ENCODE results near the gene FGGY. TPM values are rescaled to one million over a fixed set of nuclear protein-coding genes. Genes with fewer than 3 reads are reported as not detected.

The FGGY gene
- total RNA-seq, 1 experiment from 2014 or later = 4.7 TPM

GRCh38 chr1:59671066-59671952 lies 374.4 kb downstream of the FGGY start:
- no peaks in the 10 kb centered on the region for H3K9me3 ChIP-seq (ENCODE audit: low read length)
- no peak overlapping the region for H3K4me2 ChIP-seq (ENCODE audit: low read depth, low read length, poor library complexity, severe bottlenecking)

GRCh38 chr1:59671953-59672305 lies 375.0 kb downstream of the FGGY start:
- no peaks in the 10 kb centered on the region for H3K36me3 ChIP-seq (ENCODE audit: insufficient read depth, low read length)
- no peaks in the 10 kb centered on the region for H3K9me3 ChIP-seq (ENCODE audit: low read length)
- no peak overlapping the region for H3K4me3 ChIP-seq (ENCODE audit: low read length)
- no peak overlapping the region for H3K9ac ChIP-seq (ENCODE audit: low read length)
- H2AFZ ChIP-seq (ENCODE audit: low read length) = no peak overlapping the region
- H3K27me3 ChIP-seq (ENCODE audit: low read length) = no peaks in the 10 kb centered on the region
- H3K79me2 ChIP-seq (ENCODE audit: low read length) = no peaks in the 10 kb centered on the region
- H3K4me1 ChIP-seq (ENCODE audit: low read length) = no peaks in the 10 kb centered on the region
- H3K9me2 ChIP-seq (replicated peaks; ENCODE audit: insufficient read depth, low read length) = no peaks in the 10 kb centered on the region
- no peak overlapping the region for H3K27ac ChIP-seq (ENCODE audit: low read length)
- no peaks in the 10 kb centered on the region for H4K20me1 ChIP-seq (ENCODE audit: insufficient read depth, low read depth, low read length)
- H3K4me2 ChIP-seq (ENCODE audit: low read depth, low read length, poor library complexity, severe bottlenecking) = no peak overlapping the region
- DNase-seq = no peak

More at GRCh38 chr1:59671066-59671952, 374.4 kb downstream of the FGGY start:
- DNase-seq = no peak
- no peaks in the 10 kb centered on the region for H4K20me1 ChIP-seq (ENCODE audit: insufficient read depth, low read depth, low read length)
- H2AFZ ChIP-seq (ENCODE audit: low read length) = no peak overlapping the region
- no peak overlapping the region for H3K4me3 ChIP-seq (ENCODE audit: low read length)
- no peak overlapping the region for H3K9ac ChIP-seq (ENCODE audit: low read length)
- H3K36me3 ChIP-seq (ENCODE audit: insufficient read depth, low read length) = no peaks in the 10 kb centered on the region
- H3K27ac ChIP-seq (ENCODE audit: low read length) = no peak overlapping the region
- no peaks in the 10 kb centered on the region for H3K9me2 ChIP-seq (replicated peaks; ENCODE audit: insufficient read depth, low read length)
- no peaks in the 10 kb centered on the region for H3K27me3 ChIP-seq (ENCODE audit: low read length)
- H3K4me1 ChIP-seq (ENCODE audit: low read length) = no peaks in the 10 kb centered on the region
- H3K79me2 ChIP-seq (ENCODE audit: low read length) = no peaks in the 10 kb centered on the region

DNA sequence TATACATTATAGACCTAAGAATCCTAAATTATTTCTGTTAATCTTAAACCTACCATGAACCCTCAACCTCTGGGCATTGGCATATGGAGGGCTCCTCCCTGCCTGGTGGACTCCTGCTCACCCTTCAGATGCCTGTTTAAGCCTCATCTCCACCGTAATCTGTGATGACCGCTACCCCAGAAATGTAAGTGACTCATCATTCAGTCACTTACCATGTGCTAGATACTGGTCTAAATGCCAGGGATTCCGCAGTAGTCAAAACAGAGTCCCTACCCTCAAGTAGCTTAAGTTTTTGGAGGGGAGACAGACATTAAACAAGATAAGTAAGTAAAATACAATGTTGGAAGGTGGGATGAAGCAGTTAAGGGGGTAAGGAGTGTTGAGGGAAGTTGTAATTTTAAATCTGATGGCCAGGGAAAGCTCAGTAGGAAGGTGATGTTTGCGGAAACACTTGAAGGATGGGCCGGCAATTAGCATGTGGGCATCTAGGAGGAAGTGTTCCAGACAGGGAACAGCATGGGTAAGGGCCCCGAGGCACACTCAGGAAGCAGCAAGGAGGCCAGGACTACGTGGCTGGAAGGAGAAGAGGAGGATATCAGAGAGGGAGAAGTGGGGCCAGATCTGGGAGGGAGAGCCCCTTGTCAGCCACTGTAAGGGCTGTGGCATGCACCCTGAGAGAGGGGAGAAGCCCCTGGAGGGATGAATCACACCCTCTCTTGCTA lies 376.1 kb downstream of the FGGY start:
- Histone ChIP-seq H3K79me2 (ENCODE audit: low read length) (no peaks in the 10 kb centered on the region), H3K4me1 (ENCODE audit: low read length) (no peaks in the 10 kb centered on the region), H3K27me3 (ENCODE audit: low read length) (no peaks in the 10 kb centered on the region), H3K4me3 (ENCODE audit: low read length) (no peak overlapping the region), H3K9me3 (ENCODE audit: low read length) (no peaks in the 10 kb centered on the region), H3K27ac (ENCODE audit: low read length) (no peak overlapping the region), H4K20me1 (ENCODE audit: insufficient read depth, low read depth, low read length) (no peaks in the 10 kb centered on the region), H3K9ac (ENCODE audit: low read length) (no peak overlapping the region), H3K4me2 (ENCODE audit: low read depth, low read length, poor library complexity, severe bottlenecking) (no peak overlapping the region), H2AFZ (ENCODE audit: low read length) (no peak overlapping the region), H3K9me2 (replicated peaks; ENCODE audit: insufficient read depth, low read length) (no peaks in the 10 kb centered on the region), H3K36me3 (ENCODE audit: insufficient read depth, low read length) (no peaks in the 10 kb centered on the region)
- no peak for DNase-seq

GRCh38 chr1:59673573-59674450 lies 376.9 kb downstream of the FGGY start:
- H4K20me1 ChIP-seq (ENCODE audit: insufficient read depth, low read depth, low read length) = no peaks in the 10 kb centered on the region
- no peak overlapping the region for H3K27ac ChIP-seq (ENCODE audit: low read length)
- H3K36me3 ChIP-seq (ENCODE audit: insufficient read depth, low read length) = no peaks in the 10 kb centered on the region
- no peak overlapping the region for H3K4me2 ChIP-seq (ENCODE audit: low read depth, low read length, poor library complexity, severe bottlenecking)
- H3K9me2 ChIP-seq (replicated peaks; ENCODE audit: insufficient read depth, low read length) = no peaks in the 10 kb centered on the region
- no peak overlapping the region for H3K4me3 ChIP-seq (ENCODE audit: low read length)
- no peak overlapping the region for H2AFZ ChIP-seq (ENCODE audit: low read length)
- H3K9ac ChIP-seq (ENCODE audit: low read length) = no peak overlapping the region
- H3K9me3 ChIP-seq (ENCODE audit: low read length) = no peaks in the 10 kb centered on the region
- H3K4me1 ChIP-seq (ENCODE audit: low read length) = no peaks in the 10 kb centered on the region
- DNase-seq = no peak
- no peaks in the 10 kb centered on the region for H3K79me2 ChIP-seq (ENCODE audit: low read length)
- H3K27me3 ChIP-seq (ENCODE audit: low read length) = no peaks in the 10 kb centered on the region

GRCh38 chr1:59674595-59674994 lies 377.7 kb downstream of the FGGY start:
- Histone ChIP-seq H3K9me3 (ENCODE audit: low read length) (no peaks in the 10 kb centered on the region), H3K9me2 (replicated peaks; ENCODE audit: insufficient read depth, low read length) (no peaks in the 10 kb centered on the region), H3K36me3 (ENCODE audit: insufficient read depth, low read length) (no peaks in the 10 kb centered on the region), H3K4me1 (ENCODE audit: low read length) (no peaks in the 10 kb centered on the region), H2AFZ (ENCODE audit: low read length) (no peak overlapping the region), H3K4me3 (ENCODE audit: low read length) (no peak overlapping the region), H3K79me2 (ENCODE audit: low read length) (no peaks in the 10 kb centered on the region), H3K4me2 (ENCODE audit: low read depth, low read length, poor library complexity, severe bottlenecking) (no peak overlapping the region), H3K27me3 (ENCODE audit: low read length) (no peaks in the 10 kb centered on the region), H3K9ac (ENCODE audit: low read length) (no peak overlapping the region), H4K20me1 (ENCODE audit: insufficient read depth, low read depth, low read length) (no peaks in the 10 kb centered on the region), H3K27ac (ENCODE audit: low read length) (no peak overlapping the region)
- no peak for DNase-seq

GRCh38 chr1:59675936-59676335 lies 379.0 kb downstream of the FGGY start:
- Histone ChIP-seq H3K27ac (ENCODE audit: low read length) (no peak overlapping the region), H3K4me1 (ENCODE audit: low read length) (no peaks in the 10 kb centered on the region), H3K4me3 (ENCODE audit: low read length) (no peak overlapping the region), H2AFZ (ENCODE audit: low read length) (no peak overlapping the region), H3K9me2 (replicated peaks; ENCODE audit: insufficient read depth, low read length) (no peaks in the 10 kb centered on the region), H3K9ac (ENCODE audit: low read length) (no peak overlapping the region), H3K36me3 (ENCODE audit: insufficient read depth, low read length) (no peaks in the 10 kb centered on the region), H4K20me1 (ENCODE audit: insufficient read depth, low read depth, low read length) (no peaks in the 10 kb centered on the region), H3K4me2 (ENCODE audit: low read depth, low read length, poor library complexity, severe bottlenecking) (no peak overlapping the region), H3K27me3 (ENCODE audit: low read length) (no peaks in the 10 kb centered on the region), H3K79me2 (ENCODE audit: low read length) (no peaks in the 10 kb centered on the region), H3K9me3 (ENCODE audit: low read length) (no peaks in the 10 kb centered on the region)
- no peak for DNase-seq

- no peak for DNase-seq
- H3K36me3 ChIP-seq (ENCODE audit: insufficient read depth, low read length) = no peaks in the 10 kb centered on the region
- no peaks in the 10 kb centered on the region for H3K9me2 ChIP-seq (replicated peaks; ENCODE audit: insufficient read depth, low read length)
- H3K4me2 ChIP-seq (ENCODE audit: low read depth, low read length, poor library complexity, severe bottlenecking) = no peak overlapping the region
- H2AFZ ChIP-seq (ENCODE audit: low read length) = no peak overlapping the region
- no peaks in the 10 kb centered on the region for H3K4me1 ChIP-seq (ENCODE audit: low read length)
- H3K27ac ChIP-seq (ENCODE audit: low read length) = no peak overlapping the region
- no peaks in the 10 kb centered on the region for H3K79me2 ChIP-seq (ENCODE audit: low read length)
- no peaks in the 10 kb centered on the region for H4K20me1 ChIP-seq (ENCODE audit: insufficient read depth, low read depth, low read length)
- no peak overlapping the region for H3K4me3 ChIP-seq (ENCODE audit: low read length)
- no peaks in the 10 kb centered on the region for H3K9me3 ChIP-seq (ENCODE audit: low read length)
- H3K27me3 ChIP-seq (ENCODE audit: low read length) = no peaks in the 10 kb centered on the region
- H3K9ac ChIP-seq (ENCODE audit: low read length) = no peak overlapping the region
Measured at GRCh38 chr1:59678040-59678439, 381.1 kb downstream of the FGGY start.
